MCF 10A (cell line): ENCODE measurements around the gene PPP5C. TPM values are rescaled to one million over a fixed set of nuclear protein-coding genes. Genes with fewer than 3 reads are reported as not detected.

Source experiments
- BruUV-seq: library from RNA; stranded (reverse); fragments of 400-500 nt; replicated peaks from 2 replicates; lab custom pipeline; 2021; lab: Mats Ljungman, UMichigan
- CTCF ChIA-PET: fragments of 300-600 bp; sonication (Branson Sonifier 250); formaldehyde crosslinking; extraction: SDS; loops from one replicate; lab custom pipeline; 2021; ENCODE audit warnings: antibody characterized with exemption, inconsistent platforms; lab: Yijun Ruan, JAX
- POLR2A ChIA-PET: fragments of 300-600, 350-650 bp; sonication (Branson Sonifier 250); formaldehyde crosslinking; extraction: SDS; loops from one replicate; lab custom pipeline; 2020; ENCODE audit warnings: antibody characterized with exemption, inconsistent platforms; lab: Yijun Ruan, JAX
- DNase-seq: peaks from one replicate; pipeline ENCODE4 v3.0.0-alpha.2; 2018; ENCODE audit not compliant: unreplicated experiment
- H3K27ac Mint-ChIP-seq: one replicate; pipeline ENCODE4 v1.8.0; 2022; ENCODE audit warnings: mild to moderate bottlenecking, low read depth, mixed read lengths; ENCODE audit not compliant: unreplicated experiment
- H3K27me3 Mint-ChIP-seq: one replicate; pipeline ENCODE4 v1.8.0; 2022; ENCODE audit warnings: mixed read lengths; ENCODE audit not compliant: insufficient read depth, unreplicated experiment
- H3K36me3 Mint-ChIP-seq: one replicate; pipeline ENCODE4 v1.8.0; 2022; ENCODE audit warnings: mild to moderate bottlenecking, moderate library complexity, mixed read lengths; ENCODE audit not compliant: insufficient read depth, unreplicated experiment
- H3K4me1 Mint-ChIP-seq: one replicate; pipeline ENCODE4 v1.8.0; 2022; ENCODE audit warnings: mixed read lengths; ENCODE audit not compliant: insufficient read depth, unreplicated experiment
- H3K4me3 Mint-ChIP-seq: one replicate; pipeline ENCODE4 v1.8.0; 2022; ENCODE audit warnings: mild to moderate bottlenecking, moderate library complexity, mixed read lengths; ENCODE audit not compliant: unreplicated experiment
- H3K9me3 Mint-ChIP-seq: one replicate; pipeline ENCODE4 v1.8.0; 2022; ENCODE audit warnings: mixed read lengths; ENCODE audit not compliant: unreplicated experiment
- intact Hi-C: fragments of 100-400 bp; cut with micrococcal nuclease; formaldehyde crosslinking; loops from 2 replicates; pipeline ENCODE4 v1.14.1; 2022
- total RNA-seq: library from RNA; stranded (reverse); gene quantifications from 2 replicates; pipeline ENCODE4 v1.2.3, GENCODE V29; 2022
- TF ChIP-seq, protein P1 (sequence below): fragments of 200-600 bp; IDR thresholded peaks from one replicate; pipeline ENCODE4 v1.8.0; 2022; ENCODE audit warnings: antibody characterized with exemption, mild to moderate bottlenecking; ENCODE audit not compliant: unreplicated experiment

The PPP5C gene
- total RNA-seq, 1 experiment from 2014 or later = 81.5 TPM

DNA sequence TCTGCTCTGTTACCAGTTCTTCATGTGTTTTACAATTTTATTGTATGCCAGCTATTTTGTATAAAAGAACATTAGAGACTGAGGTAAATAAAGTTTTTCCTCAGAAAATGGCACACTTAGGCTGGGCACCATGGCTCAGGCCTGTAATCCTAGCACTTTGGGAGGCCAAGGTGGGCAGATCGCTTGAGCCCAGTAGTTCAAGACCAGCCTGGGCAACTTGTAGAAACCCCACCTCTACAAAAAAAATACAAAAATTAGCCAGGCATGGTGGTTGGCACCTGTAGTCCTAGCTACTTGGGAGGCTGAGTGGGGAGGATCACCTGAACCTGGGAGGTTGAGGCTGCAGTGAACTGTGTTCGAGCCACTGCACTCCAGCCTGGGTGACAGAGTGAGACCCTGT is 34.5 kb downstream of the PPP5C start:
- TF ChIP-seq, protein P1, sequence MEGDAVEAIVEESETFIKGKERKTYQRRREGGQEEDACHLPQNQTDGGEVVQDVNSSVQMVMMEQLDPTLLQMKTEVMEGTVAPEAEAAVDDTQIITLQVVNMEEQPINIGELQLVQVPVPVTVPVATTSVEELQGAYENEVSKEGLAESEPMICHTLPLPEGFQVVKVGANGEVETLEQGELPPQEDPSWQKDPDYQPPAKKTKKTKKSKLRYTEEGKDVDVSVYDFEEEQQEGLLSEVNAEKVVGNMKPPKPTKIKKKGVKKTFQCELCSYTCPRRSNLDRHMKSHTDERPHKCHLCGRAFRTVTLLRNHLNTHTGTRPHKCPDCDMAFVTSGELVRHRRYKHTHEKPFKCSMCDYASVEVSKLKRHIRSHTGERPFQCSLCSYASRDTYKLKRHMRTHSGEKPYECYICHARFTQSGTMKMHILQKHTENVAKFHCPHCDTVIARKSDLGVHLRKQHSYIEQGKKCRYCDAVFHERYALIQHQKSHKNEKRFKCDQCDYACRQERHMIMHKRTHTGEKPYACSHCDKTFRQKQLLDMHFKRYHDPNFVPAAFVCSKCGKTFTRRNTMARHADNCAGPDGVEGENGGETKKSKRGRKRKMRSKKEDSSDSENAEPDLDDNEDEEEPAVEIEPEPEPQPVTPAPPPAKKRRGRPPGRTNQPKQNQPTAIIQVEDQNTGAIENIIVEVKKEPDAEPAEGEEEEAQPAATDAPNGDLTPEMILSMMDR = no peak
- Mint-ChIP-seq H3K27ac (peak overlapping the region; percentile 9), H3K4me1 (peaks cover 6% of the 10 kb centered on the region), H3K9me3 (no peaks in the 10 kb centered on the region), H3K27me3 (no peaks in the 10 kb centered on the region), H3K4me3 (no peak overlapping the region), H3K36me3 (peaks cover 94% of the 10 kb centered on the region)
- no TSS peak for BruUV-seq
- DNase-seq = no peak
- ChIA-PET POLR2A (interaction anchor here (0.7 to 1.2 kb wide), 3 partner anchors 8 to 103 kb away, joined by 3 read pairs; no protein-coding TSS in a partner anchor), CTCF (interaction anchor here (0.6 to 1.2 kb wide), 2 partner anchors 15 to 93 kb away, joined by 3 to 5 read pairs; no protein-coding TSS in a partner anchor)
- intact Hi-C loops = no loop called here

DNA sequence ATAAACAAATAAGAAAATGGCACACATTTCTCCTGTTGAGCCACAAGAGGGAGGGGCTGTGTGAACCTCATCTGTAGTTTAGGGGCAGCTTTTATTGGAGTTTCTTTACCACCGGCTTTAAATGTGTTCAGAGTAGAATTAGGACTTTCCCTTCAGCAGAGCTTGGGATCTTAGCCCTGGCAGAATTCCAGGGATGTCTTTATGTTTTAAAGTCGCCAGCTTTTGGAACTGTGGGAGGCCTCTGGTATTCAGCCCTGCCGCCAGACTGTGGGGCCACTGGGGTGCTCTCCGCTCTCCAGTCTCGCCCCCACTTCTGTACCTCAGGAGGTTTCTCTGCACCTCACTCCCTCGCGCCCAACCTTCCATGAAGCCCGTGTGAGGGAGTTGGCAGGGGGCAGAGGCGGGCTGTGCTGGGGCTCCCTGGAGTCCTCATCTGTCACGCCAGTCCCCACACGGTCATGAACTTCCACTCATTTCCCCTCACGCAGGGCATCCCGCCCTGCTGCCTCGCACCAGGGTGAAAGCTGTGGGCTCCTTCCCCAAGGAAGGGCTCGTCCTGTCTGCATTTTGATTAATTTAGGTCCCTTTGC is 35.0 kb downstream of the PPP5C start:
- H3K4me3 Mint-ChIP-seq = no peak overlapping the region
- peaks cover 94% of the 10 kb centered on the region for H3K36me3 Mint-ChIP-seq
- BruUV-seq = no TSS peak
- peak overlapping the region; percentile 70 for H3K27ac Mint-ChIP-seq
- intact Hi-C loops = no loop called here
- DNase-seq = no peak
- H3K27me3 Mint-ChIP-seq = no peaks in the 10 kb centered on the region
- peaks cover 6% of the 10 kb centered on the region for H3K4me1 Mint-ChIP-seq
- no peaks in the 10 kb centered on the region for H3K9me3 Mint-ChIP-seq
- TF ChIP-seq, protein P1 = no peak
- ChIA-PET CTCF (interaction anchor here (0.6 to 1.2 kb wide), 4 partner anchors 13 to 1337 kb away, joined by 3 to 5 read pairs (median 4); no protein-coding TSS in a partner anchor), POLR2A (interaction anchor here (0.9 kb wide), 1 partner anchor 9 kb away, joined by 3 read pairs; no protein-coding TSS in a partner anchor)

DNA sequence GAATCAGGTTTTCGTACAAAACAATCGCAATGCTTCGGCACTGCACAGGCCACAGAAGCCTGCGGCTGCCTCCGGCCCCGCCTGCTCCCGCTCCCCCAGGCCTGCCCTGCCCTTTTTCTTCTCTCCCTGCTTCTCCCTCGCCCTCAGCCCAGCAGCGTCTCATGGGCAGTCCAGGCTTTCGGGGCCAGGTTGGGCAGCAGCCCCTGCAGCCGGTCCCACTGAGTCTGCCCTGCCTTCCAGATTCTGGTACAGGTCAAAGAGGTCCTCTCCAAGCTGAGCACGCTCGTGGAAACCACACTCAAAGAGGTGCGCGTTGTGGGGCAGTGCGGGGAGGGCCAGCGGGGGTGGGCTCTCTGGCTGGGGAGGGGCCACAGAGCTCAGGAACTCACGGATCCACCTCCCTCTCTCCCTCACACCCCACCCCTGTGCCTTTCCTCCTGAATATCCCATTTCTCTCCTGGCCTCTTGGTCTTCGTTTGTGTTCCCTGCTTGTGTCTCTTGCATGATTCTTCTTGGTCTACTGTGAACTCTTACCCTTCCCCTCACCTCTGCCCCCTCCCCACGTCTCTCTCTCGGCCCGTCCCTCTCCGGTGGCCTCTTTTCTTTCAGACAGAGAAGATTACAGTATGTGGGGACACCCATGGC is 36.4 kb downstream of the PPP5C start:
- ChIA-PET CTCF (interaction anchor here (0.9 kb wide), 1 partner anchor 12 kb away, joined by 4 read pairs; no protein-coding TSS in a partner anchor), POLR2A (interaction anchor here (2.2 kb wide), 1 partner anchor 9 kb away, joined by 5 read pairs; no protein-coding TSS in a partner anchor)
- H3K4me3 Mint-ChIP-seq = no peak overlapping the region
- BruUV-seq = no TSS peak
- peaks cover 94% of the 10 kb centered on the region for H3K36me3 Mint-ChIP-seq
- no peak for DNase-seq
- H3K27me3 Mint-ChIP-seq = no peaks in the 10 kb centered on the region
- no peaks in the 10 kb centered on the region for H3K9me3 Mint-ChIP-seq
- H3K4me1 Mint-ChIP-seq = peaks cover 2% of the 10 kb centered on the region
- peak overlapping the region; percentile 14 for H3K27ac Mint-ChIP-seq
- TF ChIP-seq, protein P1 = no peak
- intact Hi-C loops = no loop called here

DNA sequence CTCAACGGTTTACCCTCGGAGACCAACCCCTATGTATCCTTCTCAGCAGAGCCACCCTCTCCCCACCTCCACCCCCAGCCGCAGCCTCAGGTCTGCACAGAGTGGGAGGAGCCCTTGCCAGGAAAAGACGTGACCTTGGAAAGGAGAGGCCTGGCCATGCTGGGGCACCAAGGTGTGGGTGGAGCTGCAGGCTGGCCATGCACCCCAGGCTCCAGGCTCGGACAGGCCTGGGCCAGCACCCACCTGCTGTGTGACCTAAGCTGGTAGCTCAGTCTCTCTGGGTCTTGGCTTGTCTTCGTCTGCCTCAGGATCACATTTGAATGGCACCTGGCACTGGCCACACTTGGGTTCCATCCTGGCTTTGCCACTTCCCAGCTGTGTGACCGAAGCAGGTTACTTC is 37.0 kb downstream of the PPP5C start:
- DNase-seq = no peak
- Mint-ChIP-seq H3K9me3 (no peaks in the 10 kb centered on the region), H3K36me3 (peaks cover 94% of the 10 kb centered on the region), H3K27me3 (no peaks in the 10 kb centered on the region), H3K27ac (peak overlapping the region; percentile 14), H3K4me1 (no peaks in the 10 kb centered on the region), H3K4me3 (no peak overlapping the region)
- no TSS peak for BruUV-seq
- CTCF ChIA-PET = interaction anchor here (0.8 to 0.9 kb wide), 2 partner anchors 12 to 104 kb away, joined by 3 to 4 read pairs; no protein-coding TSS in a partner anchor
- TF ChIP-seq, protein P1 = no peak
- POLR2A ChIA-PET = interaction anchor here (0.5 to 2.2 kb wide), 2 partner anchors 10 to 20 kb away, joined by 3 to 5 read pairs; no protein-coding TSS in a partner anchor
- intact Hi-C loops = no loop called here
